Hematopoietic multipotent progenitor cell treated with erythropoietin and hydrocortisone succinate and interleukin-3 and kit ligand, for 15 days (in vitro differentiated cells): Measurements from ENCODE around the gene COLQ.
"Not testable (repeated sequence)": the region's sequence is repeated elsewhere in the genome, so short reads cannot be mapped to it uniquely, and the experiment has no call there.

Source experiments
- DNase-seq: peaks from one replicate; pipeline ENCODE4 v3.0.0-alpha.2; 2015; ENCODE audit warnings: low spot score

COLQ gene

GRCh38 chr3:15490158-15490557 is 31.3 kb downstream of the COLQ start:
- DNase-seq, result no peak

- DNase-seq, result no peak
Measured at GRCh38 chr3:15488002-15488401, 33.5 kb downstream of the COLQ start.

GRCh38 chr3:15486979-15487378 is 34.5 kb downstream of the COLQ start:
- DNase-seq, result no peak

- DNase-seq, result no peak
Measured at GRCh38 chr3:15486020-15486419, 35.5 kb downstream of the COLQ start.

GRCh38 chr3:15484551-15484950 is 37.0 kb downstream of the COLQ start:
- not testable (repeated sequence) for DNase-seq

- no peak for DNase-seq
Measured at GRCh38 chr3:15479400-15480224, 41.9 kb downstream of the COLQ start.

GRCh38 chr3:15478640-15478979 is 42.9 kb downstream of the COLQ start:
- DNase-seq, result no peak

GRCh38 chr3:15477951-15478639 is 43.4 kb downstream of the COLQ start:
- no peak for DNase-seq

- DNase-seq, result no peak
Measured at GRCh38 chr3:15476378-15476777, 45.1 kb downstream of the COLQ start.

GRCh38 chr3:15475161-15475560 is 46.3 kb downstream of the COLQ start:
- DNase-seq, result no peak

- no peak for DNase-seq
Measured at GRCh38 chr3:15471861-15472260, 49.6 kb downstream of the COLQ start.

GRCh38 chr3:15470849-15471248 is 50.7 kb downstream of the COLQ start:
- no peak for DNase-seq

GRCh38 chr3:15470261-15470660 is 51.2 kb downstream of the COLQ start:
- no peak for DNase-seq

- no peak for DNase-seq
Measured at GRCh38 chr3:15467227-15468181, 54.0 kb downstream of the COLQ start.

- no peak for DNase-seq
Measured at GRCh38 chr3:15465876-15466585, 55.5 kb downstream of the COLQ start.

- no peak for DNase-seq
Measured at GRCh38 chr3:15462451-15462850, 59.1 kb downstream of the COLQ start.

- no peak for DNase-seq
Measured at GRCh38 chr3:15460891-15461531, 60.5 kb downstream of the COLQ start.

- DNase-seq, result no peak
Measured at GRCh38 chr3:15458212-15458780, 63.2 kb downstream of the COLQ start.

GRCh38 chr3:15456915-15457314 is 64.6 kb downstream of the COLQ start:
- not testable (repeated sequence) for DNase-seq

- no peak for DNase-seq
Measured at GRCh38 chr3:15456321-15456720, 65.2 kb downstream of the COLQ start.

- DNase-seq, result no peak
Measured at GRCh38 chr3:15455756-15456155, 65.8 kb downstream of the COLQ start.
